ENCODE results near the gene PNMA6F. TPM values are rescaled to one million over a fixed set of nuclear protein-coding genes. Genes with fewer than 3 reads are reported as not detected.
"Not testable (repeated sequence)": the region's sequence is repeated elsewhere in the genome, so short reads cannot be mapped to it uniquely, and the experiment has no call there.

PNMA6F gene
- total RNA-seq, 1 donor from 2014 or later, result not detected

DNA sequence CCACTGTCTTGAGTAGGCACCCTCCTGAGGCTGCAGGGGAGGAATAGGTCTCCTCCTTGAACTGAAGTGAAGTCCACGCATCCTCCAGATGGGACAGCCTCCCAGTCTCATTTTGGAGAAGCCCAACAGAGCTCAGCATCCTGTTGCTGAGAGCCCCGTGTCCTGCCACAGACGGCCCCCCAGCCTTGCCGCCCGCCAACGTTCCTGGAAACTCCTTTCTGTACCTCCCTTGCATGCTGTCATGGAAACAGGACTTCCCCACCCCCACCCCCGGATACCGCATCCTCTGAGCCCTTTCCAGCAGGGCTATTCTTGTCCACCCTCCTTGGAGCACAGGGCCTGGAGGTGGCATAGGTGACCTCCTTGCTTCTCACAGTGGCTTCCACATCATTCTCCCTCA, 37.6 kb downstream of the PNMA6F start:
- H3K27ac ChIP-seq; H4K20me1 ChIP-seq (ENCODE audit: low read depth); H3K9ac ChIP-seq; H3K27me3 ChIP-seq; H3K27ac Mint-ChIP-seq; DNase-seq (ENCODE audit: low spot score); H3K9me3 ChIP-seq (ENCODE audit: low read depth); H3K36me3 Mint-ChIP-seq; H3K4me3 Mint-ChIP-seq; H3K9me3 Mint-ChIP-seq; H3K27me3 Mint-ChIP-seq (ENCODE audit: insufficient read depth, low read depth); H3K4me3 ChIP-seq; H3K4me2 ChIP-seq; H2AFZ ChIP-seq (replicated peaks); H3K36me3 ChIP-seq; H3K79me2 ChIP-seq (ENCODE audit: low read depth); H3F3A ChIP-seq (ENCODE audit: low read depth); H3K4me1 Mint-ChIP-seq; H3K4me1 ChIP-seq: not testable (repeated sequence)

DNA sequence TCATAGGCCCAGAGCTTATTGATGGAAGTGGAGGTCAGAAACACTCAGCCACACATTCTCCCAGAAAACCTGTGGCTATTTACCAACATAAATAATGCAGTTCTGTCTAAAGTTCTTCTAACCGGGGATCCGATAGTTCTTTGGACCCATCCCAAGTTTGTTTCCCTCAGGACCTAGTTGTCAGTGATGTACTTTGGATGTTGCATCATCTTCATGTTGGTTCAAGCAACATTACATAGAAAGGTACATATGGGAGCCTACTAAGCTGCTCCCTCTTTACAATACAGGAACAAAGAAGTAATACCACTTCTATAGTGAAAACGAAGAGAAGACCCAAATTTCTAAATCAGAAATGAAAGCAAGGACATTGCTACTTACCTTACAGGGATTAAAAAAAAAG, 39.8 kb downstream of the PNMA6F start:
- H3K4me1 Mint-ChIP-seq; H3K36me3 Mint-ChIP-seq; DNase-seq (ENCODE audit: low spot score); H3K27ac Mint-ChIP-seq; H3K36me3 ChIP-seq; H2AFZ ChIP-seq (replicated peaks); H3K9me3 ChIP-seq (ENCODE audit: low read depth); H3K4me1 ChIP-seq; H3K4me3 ChIP-seq; H3K9me3 Mint-ChIP-seq; H3K27me3 Mint-ChIP-seq (ENCODE audit: insufficient read depth, low read depth); H3K27me3 ChIP-seq; H4K20me1 ChIP-seq (ENCODE audit: low read depth); H3F3A ChIP-seq (ENCODE audit: low read depth); H3K4me2 ChIP-seq; H3K9ac ChIP-seq; H3K4me3 Mint-ChIP-seq; H3K27ac ChIP-seq; H3K79me2 ChIP-seq (ENCODE audit: low read depth): not testable (repeated sequence)

DNA sequence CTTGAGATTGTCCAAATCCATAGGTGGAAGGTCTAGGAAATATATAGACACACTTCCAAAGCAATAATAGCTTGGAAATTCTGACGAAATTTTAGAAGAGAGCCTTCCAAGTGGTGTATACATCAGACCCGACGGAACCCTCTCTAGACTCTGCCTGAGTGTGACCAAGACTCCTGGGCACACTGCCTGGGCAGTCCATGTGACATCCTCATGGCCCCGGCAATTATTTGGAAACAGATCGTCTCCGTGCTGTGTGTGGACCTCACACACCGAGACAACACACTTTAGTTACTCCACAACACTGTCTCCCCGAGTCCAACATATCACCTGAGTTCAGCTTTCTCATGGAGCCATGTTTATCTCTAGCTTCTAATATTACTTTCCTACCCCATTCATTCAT, 42.3 kb downstream of the PNMA6F start:
- not testable (repeated sequence) for H3K36me3 ChIP-seq; H3K9ac ChIP-seq; H3K4me1 ChIP-seq; H3F3A ChIP-seq (ENCODE audit: low read depth); H4K20me1 ChIP-seq (ENCODE audit: low read depth); H3K27ac Mint-ChIP-seq; H3K27ac ChIP-seq; DNase-seq (ENCODE audit: low spot score); H2AFZ ChIP-seq (replicated peaks); H3K4me3 ChIP-seq; H3K27me3 Mint-ChIP-seq (ENCODE audit: insufficient read depth, low read depth); H3K4me3 Mint-ChIP-seq; H3K9me3 Mint-ChIP-seq; H3K36me3 Mint-ChIP-seq; H3K4me1 Mint-ChIP-seq; H3K79me2 ChIP-seq (ENCODE audit: low read depth); H3K4me2 ChIP-seq; H3K27me3 ChIP-seq; H3K9me3 ChIP-seq (ENCODE audit: low read depth)

DNA sequence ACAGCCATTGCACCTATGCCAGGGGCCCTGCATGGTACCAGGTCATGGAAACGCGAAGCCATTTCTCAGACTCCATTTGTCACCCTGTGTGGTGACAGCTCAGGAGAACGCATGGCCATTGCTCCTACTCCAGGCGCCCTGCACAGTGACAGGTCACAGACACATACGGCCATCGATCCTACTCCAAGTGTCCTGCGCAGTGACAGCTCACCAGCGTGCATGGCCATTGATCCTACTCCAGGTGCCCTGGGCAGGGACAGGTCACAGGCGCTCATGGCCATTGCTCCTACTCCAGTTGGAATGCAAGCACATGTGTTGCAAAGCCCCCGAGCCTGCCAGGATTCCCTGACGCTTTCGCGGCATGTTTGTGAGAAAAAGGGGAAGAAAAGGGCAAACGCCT, 45.5 kb downstream of the PNMA6F start:
- H3K4me3 ChIP-seq; H3K27ac ChIP-seq; H3K27me3 ChIP-seq; H3K4me2 ChIP-seq; DNase-seq (ENCODE audit: low spot score); H3K79me2 ChIP-seq (ENCODE audit: low read depth); H3K9me3 ChIP-seq (ENCODE audit: low read depth); H3K9me3 Mint-ChIP-seq; H3K27me3 Mint-ChIP-seq (ENCODE audit: insufficient read depth, low read depth); H3K4me3 Mint-ChIP-seq; H3K4me1 ChIP-seq; H3K9ac ChIP-seq; H3K36me3 ChIP-seq; H3K4me1 Mint-ChIP-seq; H3K36me3 Mint-ChIP-seq; H3F3A ChIP-seq (ENCODE audit: low read depth); H2AFZ ChIP-seq (replicated peaks); H3K27ac Mint-ChIP-seq; H4K20me1 ChIP-seq (ENCODE audit: low read depth): not testable (repeated sequence)

DNA sequence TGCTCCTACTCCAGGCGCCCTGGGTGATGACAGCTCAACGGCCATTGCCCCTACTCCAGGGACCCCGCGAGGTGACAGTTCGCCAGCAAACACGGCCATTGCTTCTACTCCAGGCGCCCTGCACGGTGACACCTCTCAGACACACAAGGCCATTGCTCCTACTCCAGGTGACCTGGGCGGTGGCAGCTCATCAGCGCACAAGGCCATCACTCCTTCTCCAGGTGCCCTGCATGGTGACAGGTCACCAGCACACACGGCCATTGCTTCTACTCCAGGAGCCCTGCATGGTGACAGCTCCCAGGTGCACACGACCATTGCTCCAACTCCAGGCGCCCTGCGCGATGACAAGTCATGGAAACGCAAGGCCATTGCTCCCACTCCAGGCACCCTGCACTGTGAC, 46.1 kb downstream of the PNMA6F start:
- H3K9me3 Mint-ChIP-seq; H3K27ac ChIP-seq; H3K9me3 ChIP-seq (ENCODE audit: low read depth); H3K4me1 ChIP-seq; H3K79me2 ChIP-seq (ENCODE audit: low read depth); H3K4me1 Mint-ChIP-seq; H3K36me3 Mint-ChIP-seq; H3K4me3 Mint-ChIP-seq; H3K36me3 ChIP-seq; H3K4me3 ChIP-seq; H3K9ac ChIP-seq; H3F3A ChIP-seq (ENCODE audit: low read depth); H3K4me2 ChIP-seq; H3K27ac Mint-ChIP-seq; H2AFZ ChIP-seq (replicated peaks); DNase-seq (ENCODE audit: low spot score); H3K27me3 Mint-ChIP-seq (ENCODE audit: insufficient read depth, low read depth); H3K27me3 ChIP-seq; H4K20me1 ChIP-seq (ENCODE audit: low read depth): not testable (repeated sequence)

DNA sequence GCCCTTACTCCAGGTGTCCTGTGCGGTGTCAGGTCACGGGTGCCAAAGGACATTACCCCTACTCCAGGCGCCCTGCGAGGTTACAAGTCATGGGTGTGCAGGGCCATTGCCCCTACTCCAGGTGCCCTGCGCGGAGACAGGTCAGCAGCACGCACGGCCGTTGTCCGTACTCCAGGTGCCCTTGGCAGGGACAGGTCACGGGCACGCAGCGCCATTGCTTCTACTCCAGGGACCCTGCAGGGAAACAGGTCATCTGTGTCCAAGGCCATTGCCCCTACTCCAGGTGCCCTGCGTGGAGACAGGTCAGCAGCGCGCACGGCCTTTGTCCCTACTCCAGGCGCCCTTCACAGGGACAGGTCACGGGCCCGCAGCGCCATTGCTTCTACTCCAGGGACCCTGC, 49.0 kb downstream of the PNMA6F start:
- H2AFZ ChIP-seq (replicated peaks); DNase-seq (ENCODE audit: low spot score); H3K27me3 ChIP-seq; H3K27ac Mint-ChIP-seq; H3K4me3 ChIP-seq; H3K79me2 ChIP-seq (ENCODE audit: low read depth); H3K27ac ChIP-seq; H3K4me1 Mint-ChIP-seq; H3K36me3 ChIP-seq; H3K4me3 Mint-ChIP-seq; H3K36me3 Mint-ChIP-seq; H4K20me1 ChIP-seq (ENCODE audit: low read depth); H3K9ac ChIP-seq; H3F3A ChIP-seq (ENCODE audit: low read depth); H3K4me1 ChIP-seq; H3K9me3 Mint-ChIP-seq; H3K4me2 ChIP-seq; H3K9me3 ChIP-seq (ENCODE audit: low read depth); H3K27me3 Mint-ChIP-seq (ENCODE audit: insufficient read depth, low read depth): not testable (repeated sequence)

DNA sequence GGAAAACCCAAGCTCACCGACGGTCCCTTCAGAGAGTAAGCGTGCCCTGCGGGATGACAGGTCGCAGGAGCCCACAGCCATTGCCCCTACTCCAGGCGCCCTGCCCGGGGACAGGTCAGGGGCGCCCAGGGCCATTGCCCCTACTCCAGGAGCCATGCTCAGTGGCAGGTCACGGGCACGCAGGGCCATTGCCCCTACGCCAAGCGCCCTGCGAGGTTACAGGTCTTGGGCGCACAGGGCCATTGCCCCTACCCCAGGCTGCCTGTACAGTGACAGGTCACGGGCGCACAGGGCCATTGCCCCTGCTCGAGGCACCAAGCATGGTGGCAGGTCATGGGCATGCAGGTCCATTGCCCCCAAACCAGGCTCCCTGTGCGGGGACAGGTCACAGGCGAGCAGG, 49.5 kb downstream of the PNMA6F start:
- not testable (repeated sequence) for H3K4me1 ChIP-seq; H3K4me3 Mint-ChIP-seq; H3K9ac ChIP-seq; H3K27ac Mint-ChIP-seq; H3K4me2 ChIP-seq; H2AFZ ChIP-seq (replicated peaks); H3K79me2 ChIP-seq (ENCODE audit: low read depth); DNase-seq (ENCODE audit: low spot score); H3K9me3 Mint-ChIP-seq; H3K27me3 ChIP-seq; H4K20me1 ChIP-seq (ENCODE audit: low read depth); H3K27ac ChIP-seq; H3K36me3 ChIP-seq; H3K4me3 ChIP-seq; H3F3A ChIP-seq (ENCODE audit: low read depth); H3K4me1 Mint-ChIP-seq; H3K27me3 Mint-ChIP-seq (ENCODE audit: insufficient read depth, low read depth); H3K9me3 ChIP-seq (ENCODE audit: low read depth); H3K36me3 Mint-ChIP-seq

Measured in neural progenitor cell (in vitro differentiated cells).